Activated naive CD8-positive, alpha-beta T cell (primary cell): Measurements from ENCODE around the gene JCHAIN.
"Not testable (repeated sequence)": the region's sequence is repeated elsewhere in the genome, so short reads cannot be mapped to it uniquely, and the experiment has no call there.

Source experiments
- H3K27ac Mint-ChIP-seq: one replicate; pipeline ENCODE4 v1.8.0; 2021; ENCODE audit warnings: mixed read lengths
- H3K27me3 Mint-ChIP-seq: one replicate; pipeline ENCODE4 v1.8.0; 2021; ENCODE audit warnings: mixed read lengths
- H3K36me3 Mint-ChIP-seq: one replicate; pipeline ENCODE4 v1.8.0; 2021; ENCODE audit warnings: mixed read lengths
- H3K4me1 Mint-ChIP-seq: one replicate; pipeline ENCODE4 v1.8.0; 2021; ENCODE audit warnings: low read depth, mixed read lengths
- H3K4me3 Mint-ChIP-seq: one replicate; pipeline ENCODE4 v1.8.0; 2021; ENCODE audit warnings: mild to moderate bottlenecking, mixed read lengths
- H3K9me3 Mint-ChIP-seq: one replicate; pipeline ENCODE4 v1.8.0; 2021; ENCODE audit warnings: low read depth, mixed read lengths

The JCHAIN gene

GRCh38 chr4:70674731-70675130 is 8.4 kb upstream of the JCHAIN start:
- no peaks in the 10 kb centered on the region for H3K9me3 Mint-ChIP-seq

GRCh38 chr4:70674191-70674590 is 7.9 kb upstream of the JCHAIN start:
- Mint-ChIP-seq H3K9me3 (no peaks in the 10 kb centered on the region), H3K27me3 (peaks cover 4% of the 10 kb centered on the region), H3K27ac (no peak overlapping the region), H3K4me1 (peaks cover 27% of the 10 kb centered on the region), H3K36me3 (peaks cover 2% of the 10 kb centered on the region), H3K4me3 (no peak overlapping the region)

More at GRCh38 chr4:70674731-70675130, 8.4 kb upstream of the JCHAIN start:
- Mint-ChIP-seq H3K36me3 (peaks cover 2% of the 10 kb centered on the region), H3K4me3 (no peak overlapping the region), H3K4me1 (peaks cover 31% of the 10 kb centered on the region), H3K27ac (no peak overlapping the region), H3K27me3 (peaks cover 4% of the 10 kb centered on the region)

- no peak overlapping the region for H3K4me3 Mint-ChIP-seq
- H3K9me3 Mint-ChIP-seq, result no peaks in the 10 kb centered on the region
- H3K4me1 Mint-ChIP-seq, result peaks cover 9% of the 10 kb centered on the region
- peaks cover 4% of the 10 kb centered on the region for H3K27me3 Mint-ChIP-seq
- no peak overlapping the region for H3K27ac Mint-ChIP-seq
- peaks cover 2% of the 10 kb centered on the region for H3K36me3 Mint-ChIP-seq
Observed at GRCh38 chr4:70671091-70671490, 4.8 kb upstream of the JCHAIN start.

- H3K27ac Mint-ChIP-seq, result no peak overlapping the region
- H3K4me1 Mint-ChIP-seq, result peaks cover 5% of the 10 kb centered on the region
- H3K36me3 Mint-ChIP-seq, result peaks cover 2% of the 10 kb centered on the region
- peaks cover 4% of the 10 kb centered on the region for H3K27me3 Mint-ChIP-seq
- no peak overlapping the region for H3K4me3 Mint-ChIP-seq
- no peaks in the 10 kb centered on the region for H3K9me3 Mint-ChIP-seq
Observed at GRCh38 chr4:70670332-70671014, 4.2 kb upstream of the JCHAIN start.

- Mint-ChIP-seq H3K27ac (no peak overlapping the region), H3K4me3 (no peak overlapping the region), H3K36me3 (peaks cover 2% of the 10 kb centered on the region), H3K4me1 (peaks cover 4% of the 10 kb centered on the region), H3K27me3 (peaks cover 4% of the 10 kb centered on the region), H3K9me3 (no peaks in the 10 kb centered on the region)
Observed at GRCh38 chr4:70667740-70668535, 1.6 kb upstream of the JCHAIN start.

GRCh38 chr4:70661309-70661922 is 4.9 kb downstream of the JCHAIN start:
- not testable (repeated sequence) for H3K27ac Mint-ChIP-seq

GRCh38 chr4:70660106-70660505 is 6.2 kb downstream of the JCHAIN start:
- H3K36me3 Mint-ChIP-seq, result no peaks in the 10 kb centered on the region
- no peaks in the 10 kb centered on the region for H3K4me1 Mint-ChIP-seq
- no peaks in the 10 kb centered on the region for H3K9me3 Mint-ChIP-seq
- H3K27me3 Mint-ChIP-seq, result peaks cover 1% of the 10 kb centered on the region
- H3K27ac Mint-ChIP-seq, result no peak overlapping the region
- no peak overlapping the region for H3K4me3 Mint-ChIP-seq

More at GRCh38 chr4:70661309-70661922, 4.9 kb downstream of the JCHAIN start:
- H3K36me3 Mint-ChIP-seq, H3K4me1 Mint-ChIP-seq, H3K9me3 Mint-ChIP-seq, H3K4me3 Mint-ChIP-seq, H3K27me3 Mint-ChIP-seq: not testable (repeated sequence)

- H3K4me1 Mint-ChIP-seq, result no peaks in the 10 kb centered on the region
- H3K9me3 Mint-ChIP-seq, result no peaks in the 10 kb centered on the region
- peaks cover 1% of the 10 kb centered on the region for H3K27me3 Mint-ChIP-seq
- H3K36me3 Mint-ChIP-seq, result no peaks in the 10 kb centered on the region
- H3K27ac Mint-ChIP-seq, result no peak overlapping the region
- no peak overlapping the region for H3K4me3 Mint-ChIP-seq
Observed at GRCh38 chr4:70658418-70658817, 7.9 kb downstream of the JCHAIN start.

GRCh38 chr4:70657326-70657725 is 9.0 kb downstream of the JCHAIN start:
- peaks cover 1% of the 10 kb centered on the region for H3K27me3 Mint-ChIP-seq
- no peak overlapping the region for H3K27ac Mint-ChIP-seq
- no peak overlapping the region for H3K4me3 Mint-ChIP-seq
- H3K4me1 Mint-ChIP-seq, result no peaks in the 10 kb centered on the region
- H3K9me3 Mint-ChIP-seq, result no peaks in the 10 kb centered on the region
- no peaks in the 10 kb centered on the region for H3K36me3 Mint-ChIP-seq

GRCh38 chr4:70654605-70655011 is 11.7 kb downstream of the JCHAIN start:
- Mint-ChIP-seq H3K9me3 (no peaks in the 10 kb centered on the region), H3K36me3 (no peaks in the 10 kb centered on the region), H3K4me3 (no peak overlapping the region), H3K27ac (no peak overlapping the region), H3K27me3 (peaks cover 1% of the 10 kb centered on the region), H3K4me1 (peaks cover 5% of the 10 kb centered on the region)

- Mint-ChIP-seq H3K4me3 (no peak overlapping the region), H3K4me1 (peaks cover 5% of the 10 kb centered on the region), H3K27me3 (no peaks in the 10 kb centered on the region), H3K9me3 (no peaks in the 10 kb centered on the region), H3K36me3 (no peaks in the 10 kb centered on the region), H3K27ac (no peak overlapping the region)
Observed at GRCh38 chr4:70651864-70652506, 14.3 kb downstream of the JCHAIN start.

- H3K27ac Mint-ChIP-seq, H3K4me1 Mint-ChIP-seq, H3K9me3 Mint-ChIP-seq, H3K27me3 Mint-ChIP-seq, H3K4me3 Mint-ChIP-seq, H3K36me3 Mint-ChIP-seq: not testable (repeated sequence)
Observed at GRCh38 chr4:70650741-70651140, 15.6 kb downstream of the JCHAIN start.

- Mint-ChIP-seq H3K27ac (no peak overlapping the region), H3K9me3 (no peaks in the 10 kb centered on the region), H3K27me3 (no peaks in the 10 kb centered on the region), H3K4me3 (no peak overlapping the region), H3K4me1 (peaks cover 2% of the 10 kb centered on the region), H3K36me3 (no peaks in the 10 kb centered on the region)
Observed at GRCh38 chr4:70640192-70640591, 26.1 kb downstream of the JCHAIN start.

- Mint-ChIP-seq H3K27ac (no peak overlapping the region), H3K27me3 (peaks cover 2% of the 10 kb centered on the region), H3K4me1 (peaks cover 2% of the 10 kb centered on the region), H3K9me3 (no peaks in the 10 kb centered on the region), H3K4me3 (no peak overlapping the region), H3K36me3 (no peaks in the 10 kb centered on the region)
Observed at GRCh38 chr4:70637239-70637913, 28.9 kb downstream of the JCHAIN start.
